ENCODE data around the gene ZDHHC1.

The ZDHHC1 gene

DNA sequence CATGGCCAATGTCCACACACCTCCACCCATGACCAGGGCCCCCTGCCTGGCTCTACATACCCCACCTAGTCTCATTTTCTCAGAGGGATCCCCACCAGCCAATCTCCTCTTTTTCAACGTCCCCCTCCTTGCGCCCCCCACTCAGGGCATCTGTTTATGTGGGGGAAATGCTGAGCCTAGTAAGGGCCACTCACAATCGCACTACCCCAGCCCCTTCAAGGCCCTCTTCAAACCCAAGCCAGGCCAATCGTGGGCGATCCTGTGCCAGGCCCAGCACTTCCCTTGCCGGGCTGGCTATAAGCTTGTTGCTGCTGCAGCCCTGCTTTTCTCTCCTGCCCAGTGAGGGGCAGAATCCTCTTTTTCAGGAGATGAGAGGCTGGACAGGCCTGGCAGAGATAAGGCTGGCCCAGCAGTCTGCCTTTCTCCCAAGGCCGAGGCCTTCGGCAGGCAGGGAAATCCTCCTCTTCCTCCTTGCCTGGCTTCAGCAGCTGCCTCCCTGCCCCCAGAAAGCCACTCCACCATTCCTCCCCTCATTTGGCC is 30.8 kb upstream of the ZDHHC1 start:
- DNase-seq = no peak

DNA sequence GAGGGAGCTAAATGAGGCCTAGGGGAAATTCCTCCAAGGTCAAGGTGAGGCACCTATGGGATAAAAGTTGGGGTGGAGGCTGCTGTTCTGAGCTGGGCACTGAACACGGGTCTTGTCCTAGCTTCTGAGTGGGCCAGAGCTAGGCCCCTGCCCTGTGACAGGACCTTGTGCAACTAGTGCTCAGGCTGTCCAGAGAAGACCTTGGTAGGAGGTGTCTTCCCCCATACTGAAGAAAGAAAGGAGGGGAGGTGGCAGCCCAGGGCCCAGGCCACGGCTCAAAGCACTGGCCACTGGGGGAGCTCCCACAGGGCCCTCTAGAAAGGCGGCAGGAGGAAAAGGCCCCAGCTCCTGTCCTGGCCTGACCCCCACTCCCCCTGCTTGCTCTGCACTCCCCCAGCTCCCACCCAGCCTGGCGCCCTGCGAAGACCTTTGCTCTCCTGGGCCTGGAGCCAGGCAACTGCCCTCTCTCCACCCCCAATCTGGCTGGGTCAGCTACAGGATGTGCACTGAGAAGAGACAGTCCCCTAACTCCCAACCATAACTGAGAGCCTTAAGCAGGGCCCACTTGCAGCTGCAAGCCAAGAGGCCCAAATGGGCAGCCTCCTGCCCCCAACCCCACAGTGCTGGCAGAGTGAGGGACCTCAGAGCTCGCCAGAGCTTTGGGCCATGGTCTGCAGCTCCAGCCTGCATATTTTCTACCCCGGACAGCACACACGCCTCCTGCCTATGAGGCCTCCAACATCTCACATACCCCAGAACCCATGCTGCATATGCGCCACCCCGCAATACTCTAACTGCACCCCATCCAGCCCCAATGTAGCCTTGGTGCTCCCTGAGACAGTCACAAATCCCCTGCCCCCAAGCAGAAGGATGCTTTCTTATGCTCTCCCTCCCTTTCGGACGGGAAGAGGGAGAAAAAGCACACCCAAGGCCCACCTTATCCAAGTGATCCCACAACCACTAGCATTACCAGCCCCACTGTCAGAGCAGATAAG is 29.9 kb upstream of the ZDHHC1 start:
- no peak for DNase-seq

GRCh38 chr16:67445441-67445912 is 29.2 kb upstream of the ZDHHC1 start:
- DNase-seq = no peak

GRCh38 chr16:67445126-67445426 is 28.8 kb upstream of the ZDHHC1 start:
- DNase-seq = no peak

DNA sequence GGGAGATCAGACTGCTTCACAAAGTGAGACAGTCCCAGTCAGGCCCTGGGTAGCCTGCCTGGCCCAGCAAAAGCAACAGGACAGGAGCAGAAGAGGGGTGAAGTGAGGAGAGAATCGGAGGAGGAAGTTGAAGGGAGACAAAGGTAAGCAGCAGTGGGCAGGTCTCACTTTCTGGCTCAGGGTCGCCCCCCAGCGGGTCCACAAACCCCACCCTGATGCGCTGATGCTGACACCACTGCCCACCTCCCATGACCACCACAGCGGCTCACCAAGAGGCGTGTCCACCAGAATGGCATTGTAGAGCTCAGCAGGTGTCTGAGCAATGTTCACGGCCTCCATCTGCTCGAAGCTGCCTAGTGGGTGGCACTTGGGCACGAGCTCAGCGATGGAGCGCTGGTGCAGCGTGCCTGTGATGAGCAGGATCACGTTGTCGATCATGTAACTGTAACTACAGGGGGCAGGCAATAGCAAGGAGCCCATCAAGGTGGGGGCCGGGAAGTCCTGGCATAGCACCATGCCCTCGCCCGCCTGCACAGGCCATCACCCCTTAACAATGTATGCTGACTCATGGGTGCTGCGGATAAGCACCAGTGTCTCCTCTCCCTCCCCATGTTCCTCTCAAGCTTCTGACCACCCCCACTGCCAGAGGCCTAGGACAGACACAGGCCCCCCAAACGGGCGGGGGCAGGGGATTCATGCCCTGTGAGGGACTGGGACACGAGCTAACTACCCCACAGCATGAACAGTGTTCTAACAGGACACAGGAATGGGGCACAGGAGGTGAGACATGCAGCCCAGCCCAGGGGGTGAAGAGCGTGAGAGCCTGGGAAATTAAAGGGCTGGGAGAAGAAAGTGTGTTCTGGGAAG is 28.2 kb upstream of the ZDHHC1 start:
- DNase-seq = no peak

DNA sequence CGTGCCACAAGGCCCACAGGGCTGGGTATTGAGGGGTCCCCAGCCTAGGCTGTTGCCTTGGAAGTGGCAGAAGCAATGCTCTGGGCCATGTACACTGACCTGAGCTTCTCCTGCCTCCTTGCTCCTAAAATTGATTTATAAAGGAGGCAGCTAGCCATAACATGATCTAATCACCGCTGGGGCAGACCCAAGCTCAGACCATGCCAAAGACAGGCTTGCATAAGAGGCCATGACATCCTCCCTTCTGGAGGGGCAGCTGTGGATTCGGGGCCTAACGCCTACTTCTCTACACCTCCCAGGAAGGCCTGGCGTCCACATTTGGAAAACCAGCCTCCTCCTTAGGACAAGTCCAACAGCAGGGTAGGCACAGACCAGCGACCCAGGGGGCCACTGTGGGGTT is 27.0 kb upstream of the ZDHHC1 start:
- DNase-seq = no peak

GRCh38 chr16:67442581-67443255 is 26.4 kb upstream of the ZDHHC1 start:
- DNase-seq = no peak

DNA sequence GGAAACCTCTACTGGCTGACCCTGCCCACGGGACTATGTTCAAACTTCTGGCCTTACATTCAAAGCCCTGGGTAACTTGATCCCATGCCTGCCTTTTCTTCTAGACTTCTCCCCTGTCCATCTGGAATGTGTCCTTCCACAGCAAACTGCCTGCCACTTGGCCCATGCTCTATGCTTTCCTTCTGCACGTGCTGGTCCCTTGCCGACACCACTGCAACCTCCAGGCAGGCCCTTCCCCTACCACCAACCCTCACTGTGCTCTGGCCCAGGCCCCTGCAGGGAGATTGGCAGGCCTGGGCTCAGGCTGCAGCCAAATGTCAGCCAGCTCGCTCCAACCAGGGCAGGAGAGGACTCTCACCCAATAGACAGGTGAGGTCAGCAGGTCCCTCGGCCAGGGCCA is 25.6 kb upstream of the ZDHHC1 start:
- no peak for DNase-seq

DNA sequence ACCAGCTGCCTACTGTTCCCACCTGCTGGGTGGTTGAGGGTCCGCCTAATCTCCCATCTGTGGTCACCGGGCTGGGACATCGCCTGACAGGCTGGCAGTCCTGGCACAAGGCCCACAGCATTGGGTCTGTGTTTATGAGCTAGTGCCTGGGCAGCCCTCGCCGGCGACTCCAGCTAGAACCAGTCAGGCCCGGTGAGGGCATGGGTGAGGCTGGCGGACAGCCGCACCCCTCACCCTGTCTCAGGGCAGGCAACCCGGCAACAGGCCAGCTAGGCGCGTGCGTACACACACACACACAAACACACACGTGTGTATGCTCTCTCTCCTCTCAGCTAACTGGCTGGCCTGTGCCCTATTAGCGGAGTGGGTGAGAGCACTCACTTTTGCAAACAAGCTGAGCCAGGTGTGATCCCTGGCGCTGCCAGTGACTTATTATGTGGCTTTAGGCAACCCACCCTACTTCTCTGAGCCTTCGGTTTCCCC is 25.0 kb upstream of the ZDHHC1 start:
- DNase-seq = peak; percentile 65

DNA sequence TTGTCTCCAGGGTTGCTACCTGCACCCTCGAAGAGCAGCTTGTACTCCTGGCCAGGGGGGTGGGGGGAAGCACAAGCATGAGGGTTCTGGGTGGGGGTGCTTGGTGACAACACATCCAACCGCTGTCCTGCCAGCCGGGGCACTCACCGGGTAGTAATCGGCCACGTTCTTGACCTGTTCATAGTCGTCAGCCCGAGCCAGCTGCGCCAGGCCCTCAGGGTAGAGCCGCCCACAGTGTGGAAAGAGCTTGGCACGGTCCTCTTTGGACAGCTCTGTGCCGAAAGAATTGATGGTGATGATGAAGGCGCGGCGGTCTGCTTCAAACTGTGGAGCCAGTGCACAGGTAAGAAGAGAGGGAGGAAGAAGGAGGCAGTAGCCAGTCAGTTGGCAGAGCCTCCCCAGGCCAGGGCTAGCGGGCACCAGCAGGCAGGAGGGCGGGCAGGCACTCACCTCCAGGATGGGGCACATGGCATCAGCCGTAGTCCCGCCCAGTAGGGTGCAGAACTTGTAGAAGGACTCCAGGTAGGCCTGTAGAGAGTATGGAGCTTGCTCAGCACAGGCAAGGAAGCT is 22.6 kb upstream of the ZDHHC1 start:
- DNase-seq = no peak

- no peak for DNase-seq
Observed at GRCh38 chr16:67438098-67438791, 22.0 kb upstream of the ZDHHC1 start.

- DNase-seq = no peak
Observed at GRCh38 chr16:67437513-67437912, 21.2 kb upstream of the ZDHHC1 start.

- no peak for DNase-seq
Observed at GRCh38 chr16:67436640-67437193, 20.4 kb upstream of the ZDHHC1 start.

DNA sequence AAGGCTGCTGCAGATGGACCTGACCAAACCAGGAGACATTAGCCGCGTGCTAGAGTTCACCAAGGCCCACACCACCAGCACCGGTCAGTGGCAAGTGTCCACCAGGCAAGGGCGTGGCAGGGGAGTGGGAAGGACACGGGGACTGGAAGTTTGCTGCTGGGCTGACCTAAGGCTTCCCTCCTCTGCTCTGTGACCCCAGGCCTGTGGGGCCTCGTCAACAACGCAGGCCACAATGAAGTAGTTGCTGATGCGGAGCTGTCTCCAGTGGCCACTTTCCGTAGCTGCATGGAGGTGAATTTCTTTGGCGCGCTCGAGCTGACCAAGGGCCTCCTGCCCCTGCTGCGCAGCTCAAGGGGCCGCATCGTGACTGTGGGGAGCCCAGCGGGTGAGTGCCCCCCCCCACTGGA is 19.5 kb upstream of the ZDHHC1 start:
- no peak for DNase-seq

DNA sequence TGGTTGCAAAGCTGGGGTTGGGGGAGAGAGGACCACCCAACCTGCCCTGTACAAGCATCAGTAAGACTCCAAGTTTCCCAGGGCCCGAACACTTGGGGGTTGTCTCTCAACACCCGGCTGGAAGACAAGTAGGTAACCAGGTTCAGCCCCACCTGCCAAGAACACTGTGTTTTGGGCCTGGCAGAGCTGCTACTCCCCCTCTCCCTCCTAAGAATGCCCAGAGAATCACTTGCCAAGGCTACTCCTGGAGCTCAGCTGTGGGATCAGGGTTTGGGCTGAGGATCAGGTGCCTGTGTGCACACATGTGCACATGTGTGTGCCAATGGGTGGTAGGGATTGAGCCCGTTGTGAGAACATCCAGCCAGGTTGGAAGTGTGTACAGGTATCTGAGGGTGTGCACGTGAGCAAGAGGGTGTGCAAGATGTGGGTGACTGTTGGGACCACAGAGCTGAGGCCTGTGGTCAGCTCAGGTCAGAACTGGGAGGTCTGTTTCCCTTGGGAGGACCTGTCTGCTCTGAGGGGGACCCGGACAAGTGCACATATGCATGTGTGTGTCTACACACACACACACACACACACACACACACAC is 16.9 kb upstream of the ZDHHC1 start:
- no peak for DNase-seq

GRCh38 chr16:67432506-67432890 is 16.2 kb upstream of the ZDHHC1 start:
- no peak for DNase-seq

DNA sequence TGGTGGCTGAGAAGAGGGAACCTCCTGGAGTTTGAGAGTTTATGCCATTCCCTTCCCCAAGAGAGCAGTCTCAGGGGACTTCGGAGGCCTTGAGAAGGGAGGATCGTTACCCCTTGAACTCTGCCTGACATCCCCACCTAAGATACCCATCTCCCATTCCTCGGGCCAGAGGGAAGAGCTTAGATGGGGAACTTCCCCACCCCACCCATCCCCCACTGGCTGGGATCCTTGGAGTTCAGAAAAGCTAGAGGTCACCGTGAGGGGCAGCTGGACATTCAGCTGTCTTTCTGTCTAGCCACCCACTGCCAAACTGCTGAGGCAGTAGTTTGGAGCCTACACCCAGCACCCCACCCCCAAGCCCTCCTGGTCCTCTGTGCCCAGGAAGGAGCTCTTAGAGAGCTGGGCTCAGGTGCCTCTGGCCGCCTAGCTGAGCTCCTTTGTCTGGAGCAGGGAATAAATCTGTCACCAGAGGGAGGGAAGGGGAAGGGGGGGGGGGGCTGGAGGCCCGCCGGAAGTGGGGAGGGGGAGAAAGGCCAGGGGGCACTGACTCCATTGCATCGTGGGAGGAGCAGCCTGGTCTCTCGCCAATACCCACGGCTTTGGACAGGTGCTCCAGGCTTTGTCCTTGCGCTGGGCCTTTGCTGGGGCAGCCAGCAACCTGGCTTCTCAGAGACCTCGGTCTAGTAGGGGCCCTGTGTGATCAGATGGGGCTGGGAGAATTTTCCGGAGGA is 15.7 kb upstream of the ZDHHC1 start:
- no peak for DNase-seq

GRCh38 chr16:67430977-67431774 is 14.9 kb upstream of the ZDHHC1 start, which contains the start of gene HSD11B2:
HSD11B2 (plus strand) TSS chr16:67431121; CDS start chr16:67431249, 128 bp downstream.
- DNase-seq = no peak

GRCh38 chr16:67430504-67430976 is 14.3 kb upstream of the ZDHHC1 start:
- no peak for DNase-seq

Data from NCI-H2029 treated with DMSO at 0.1 percent for 48 hours (cell line).